DOHH2 (cell line): ENCODE measurements around the gene CPNE5.
"Not testable (repeated sequence)": the region's sequence is repeated elsewhere in the genome, so short reads cannot be mapped to it uniquely, and the experiment has no call there.

Experiments
- H3F3A ChIP-seq: fragments of 200-600 bp; sonication (generic), shearing (Covaris generic); 2 replicates; pipeline ENCODE4 v1.6.0; 2016; ENCODE audit warnings: antibody characterized with exemption, mild to moderate bottlenecking; ENCODE audit not compliant: control insufficient read depth, insufficient read depth
- H3K27ac ChIP-seq: fragments of 200-600 bp; sonication (generic); 2 replicates; pipeline ENCODE4 v1.5.1; 2014; ENCODE audit warnings: low read depth, mild to moderate bottlenecking, low read length, moderate library complexity
- H3K27me3 ChIP-seq: fragments of 200-600 bp; sonication (generic); 2 replicates; pipeline ENCODE4 v1.6.1; 2014; ENCODE audit warnings: mild to moderate bottlenecking, low read length, mixed read lengths; ENCODE audit not compliant: control insufficient read depth
- H3K36me3 ChIP-seq: fragments of 200-600 bp; sonication (generic); 2 replicates; pipeline ENCODE4 v1.6.1; 2014; ENCODE audit warnings: mild to moderate bottlenecking, low read length, moderate library complexity, mixed read lengths; ENCODE audit not compliant: control insufficient read depth
- H3K4me1 ChIP-seq: fragments of 200-600 bp; sonication (generic); 2 replicates; pipeline ENCODE4 v1.6.1; 2014; ENCODE audit warnings: mild to moderate bottlenecking, low read length, mixed read lengths; ENCODE audit not compliant: control insufficient read depth
- H3K4me2 ChIP-seq: fragments of 200-600 bp; sonication (generic); 2 replicates; pipeline ENCODE4 v1.6.0; 2014; ENCODE audit warnings: mild to moderate bottlenecking, low read length, moderate library complexity
- H3K4me3 ChIP-seq: fragments of 200-600 bp; sonication (generic); 2 replicates; pipeline ENCODE4 v1.5.1; 2014; ENCODE audit warnings: mild to moderate bottlenecking, low read length, mixed read lengths
- H3K79me2 ChIP-seq: fragments of 200-600 bp; sonication (generic); 2 replicates; pipeline ENCODE4 v1.6.1; 2014; ENCODE audit warnings: mild to moderate bottlenecking, low read length, mixed read lengths; ENCODE audit not compliant: control insufficient read depth
- H3K9me2 ChIP-seq: fragments of 200-600 bp; sonication (generic); replicated peaks from 2 replicates; pipeline ENCODE4 v1.6.1; 2014; ENCODE audit warnings: mild to moderate bottlenecking, low read length, mixed read lengths; ENCODE audit not compliant: control insufficient read depth
- H3K9me3 ChIP-seq: fragments of 200-600 bp; sonication (generic); 2 replicates; pipeline ENCODE4 v1.6.1; 2014; ENCODE audit warnings: antibody characterized with exemption, low read length, mixed read lengths; ENCODE audit not compliant: control insufficient read depth, insufficient read depth
- H4K20me1 ChIP-seq: fragments of 200-600 bp; sonication (generic); 2 replicates; pipeline ENCODE4 v1.6.0; 2014; ENCODE audit warnings: low read depth, mild to moderate bottlenecking, antibody characterized with exemption, low read length, moderate library complexity; ENCODE audit not compliant: control insufficient read depth, insufficient read depth
- CTCF ChIP-seq: fragments of 200-600 bp; sonication (generic); IDR thresholded peaks from one replicate; pipeline ENCODE4 v1.5.1; 2014; ENCODE audit warnings: antibody characterized with exemption, mild to moderate bottlenecking, low read depth, low read length; ENCODE audit not compliant: poor library complexity, severe bottlenecking
- EZH2phosphoT487 ChIP-seq: fragments of 200-600 bp; sonication (generic); IDR thresholded peaks from 2 replicates; pipeline ENCODE4 v1.6.1; 2017; ENCODE audit warnings: borderline replicate concordance, mild to moderate bottlenecking, antibody characterized with exemption, low read length, moderate library complexity, mixed read lengths

The CPNE5 gene

DNA sequence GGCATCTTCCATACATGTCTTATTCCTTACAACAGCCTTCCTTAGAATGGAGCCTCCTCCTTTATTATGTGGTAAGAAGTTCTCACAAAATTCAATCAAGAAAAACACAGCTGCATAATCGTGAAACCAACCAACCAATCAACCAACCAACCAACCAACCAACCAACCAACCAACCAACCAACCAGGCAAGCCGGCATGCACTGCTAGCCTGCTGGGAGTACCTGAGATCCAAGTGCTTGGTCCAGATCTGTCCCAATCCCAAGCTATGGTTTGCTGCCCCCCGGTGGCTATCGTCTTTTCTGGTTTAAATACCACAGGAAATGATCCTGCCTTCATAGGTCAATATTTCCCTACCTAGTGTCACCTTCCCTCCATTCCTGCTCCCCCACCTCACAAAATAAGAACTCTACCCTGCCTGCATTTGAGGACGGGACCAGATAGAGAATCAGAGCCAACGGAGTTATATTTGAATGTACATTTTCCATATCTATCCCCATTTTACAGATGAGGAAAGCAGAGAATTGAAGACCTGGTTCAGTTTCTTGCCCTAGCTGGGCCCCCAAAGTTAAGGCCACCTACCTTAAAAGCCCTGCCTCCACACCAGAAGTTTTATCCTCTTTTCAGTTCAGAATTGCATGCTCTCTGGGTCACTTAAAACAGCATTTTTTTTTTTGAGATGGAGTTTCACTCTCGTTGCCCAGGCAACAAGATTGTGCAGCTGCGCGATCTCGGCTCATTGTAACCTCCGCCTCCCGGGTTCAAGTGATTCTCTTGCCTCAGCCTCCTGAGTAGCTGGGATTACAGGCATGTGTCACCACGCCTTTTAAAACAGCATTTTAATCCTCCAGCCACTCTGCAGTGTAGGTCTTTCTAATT, 114.5 kb downstream of the CPNE5 start:
- no peaks in the 10 kb centered on the region for H3K9me2 ChIP-seq
- no peak overlapping the region for H3K27ac ChIP-seq
- peaks cover 19% of the 10 kb centered on the region for H3K4me1 ChIP-seq
- H3K4me3 ChIP-seq = no peak overlapping the region
- no peaks in the 10 kb centered on the region for H3K9me3 ChIP-seq
- peaks cover 5% of the 10 kb centered on the region; the same call in 1 of the 2 replicates for H3K27me3 ChIP-seq
- no peak for TF ChIP-seq EZH2phosphoT487
- peak; percentile 57 for TF ChIP-seq CTCF
- no peaks in the 10 kb centered on the region for H3K79me2 ChIP-seq
- no peak overlapping the region for H3K4me2 ChIP-seq
- no peaks in the 10 kb centered on the region for H3K36me3 ChIP-seq
- H4K20me1 ChIP-seq = no peaks in the 10 kb centered on the region
- H3F3A ChIP-seq = no peaks in the 10 kb centered on the region

DNA sequence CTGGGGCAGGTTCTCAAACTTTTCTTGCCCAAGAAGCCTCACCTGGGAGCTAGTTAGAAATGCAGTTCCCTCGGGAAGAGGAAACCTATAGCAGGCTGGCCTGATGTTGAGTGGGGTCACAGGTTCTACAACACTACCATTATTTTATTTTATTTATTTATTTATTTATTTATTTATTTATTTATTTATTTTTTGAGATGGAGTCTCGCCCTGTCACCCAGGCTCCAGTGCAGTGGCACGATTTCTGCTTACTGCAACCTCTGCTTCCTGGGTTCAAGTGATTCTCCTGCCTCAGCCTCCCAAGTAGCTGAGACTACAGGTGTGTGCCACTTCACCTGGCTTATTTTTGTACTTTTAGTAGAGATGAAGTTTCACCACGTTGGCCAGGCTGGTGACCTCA, 115.3 kb downstream of the CPNE5 start:
- not testable (repeated sequence) for H3K27me3 ChIP-seq, H3K27ac ChIP-seq, H3K4me3 ChIP-seq, H3K79me2 ChIP-seq, H3K36me3 ChIP-seq, H3K9me3 ChIP-seq, H3K4me2 ChIP-seq, H4K20me1 ChIP-seq, H3K9me2 ChIP-seq, H3F3A ChIP-seq
- peaks cover 26% of the 10 kb centered on the region for H3K4me1 ChIP-seq

DNA sequence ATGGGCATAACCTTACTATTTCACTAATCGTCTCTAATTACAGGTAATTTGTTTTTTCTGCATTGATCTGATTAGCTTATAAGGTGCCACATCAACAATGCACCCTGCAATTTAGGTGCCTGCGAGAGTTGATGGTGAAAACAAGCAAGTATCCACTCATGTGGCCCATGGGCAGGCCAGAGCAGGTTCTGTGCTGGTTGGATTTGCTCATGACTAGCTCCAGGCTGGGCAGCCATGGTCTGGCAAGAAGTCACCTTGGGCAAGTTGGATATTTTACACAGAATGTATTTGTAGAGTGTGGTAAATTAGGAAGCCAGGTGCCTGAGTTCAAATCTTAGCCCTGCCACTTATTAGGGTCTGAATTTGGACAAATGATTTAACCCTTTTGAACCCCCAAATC, 116.4 kb downstream of the CPNE5 start:
- Histone ChIP-seq H3K4me1 (peaks cover 27% of the 10 kb centered on the region), H3K36me3 (no peaks in the 10 kb centered on the region), H3K4me2 (no peak overlapping the region), H3K79me2 (no peaks in the 10 kb centered on the region), H4K20me1 (no peaks in the 10 kb centered on the region), H3F3A (no peaks in the 10 kb centered on the region), H3K27ac (no peak overlapping the region), H3K9me2 (no peaks in the 10 kb centered on the region), H3K9me3 (no peaks in the 10 kb centered on the region), H3K27me3 (no peaks in the 10 kb centered on the region), H3K4me3 (no peak overlapping the region)
- TF ChIP-seq EZH2phosphoT487 = no peak
- TF ChIP-seq CTCF = no peak

- TF ChIP-seq CTCF (no peak), EZH2phosphoT487 (no peak)
- Histone ChIP-seq H3K27me3 (no peaks in the 10 kb centered on the region), H3K4me3 (no peak overlapping the region), H3K79me2 (no peaks in the 10 kb centered on the region), H4K20me1 (no peaks in the 10 kb centered on the region), H3K36me3 (no peaks in the 10 kb centered on the region), H3K4me1 (peaks cover 27% of the 10 kb centered on the region), H3K27ac (no peak overlapping the region), H3K4me2 (no peak overlapping the region), H3K9me2 (no peaks in the 10 kb centered on the region), H3K9me3 (no peaks in the 10 kb centered on the region), H3F3A (no peaks in the 10 kb centered on the region)
Observed at GRCh38 chr6:36722365-36722764, 116.9 kb downstream of the CPNE5 start.
